GM19238 (cell line): ENCODE data around the gene LMAN2.

Experiments used
- DNase-seq: peaks from one replicate; pipeline ENCODE4 v3.0.0; 2011; ENCODE audit warnings: low spot score; ENCODE audit not compliant: insufficient read length

LMAN2 gene

DNA sequence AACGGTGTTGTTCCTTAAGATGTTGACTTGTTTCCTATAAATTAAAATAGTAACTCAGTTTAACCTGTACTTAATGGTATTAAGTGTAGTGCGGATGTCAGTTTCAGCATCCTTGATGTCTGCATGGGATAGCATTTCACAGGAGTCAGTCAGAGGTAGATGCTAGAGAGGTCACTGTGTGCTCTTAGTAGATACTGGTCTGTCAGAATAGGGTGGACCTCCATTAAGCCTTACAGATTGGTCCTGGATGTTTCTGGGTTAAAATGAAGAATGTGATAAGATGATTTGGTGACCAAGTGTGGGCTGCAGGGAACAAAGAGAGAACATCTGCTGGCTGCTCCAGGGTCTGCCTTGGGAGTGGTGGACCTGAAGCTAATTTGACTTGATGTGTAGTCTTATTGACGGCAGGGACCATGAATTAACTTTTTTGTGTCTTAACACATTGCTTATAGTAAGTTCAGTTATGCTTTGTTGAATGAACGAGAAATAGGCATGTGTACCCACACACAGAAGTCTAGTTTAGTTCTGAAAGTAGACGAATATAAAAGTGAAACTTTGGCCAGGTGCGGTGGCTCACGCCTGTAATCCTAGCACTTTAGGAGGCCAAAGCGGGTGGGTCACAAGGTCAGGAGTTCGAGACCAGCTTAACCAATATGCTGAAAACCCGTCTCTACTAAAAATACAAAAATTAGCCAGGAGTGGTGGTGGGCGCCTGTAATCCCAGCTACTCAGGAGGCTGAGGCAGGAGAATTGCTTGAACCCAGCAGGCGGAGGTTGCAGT is 60.5 kb downstream of the LMAN2 start:
- no peak for DNase-seq

DNA sequence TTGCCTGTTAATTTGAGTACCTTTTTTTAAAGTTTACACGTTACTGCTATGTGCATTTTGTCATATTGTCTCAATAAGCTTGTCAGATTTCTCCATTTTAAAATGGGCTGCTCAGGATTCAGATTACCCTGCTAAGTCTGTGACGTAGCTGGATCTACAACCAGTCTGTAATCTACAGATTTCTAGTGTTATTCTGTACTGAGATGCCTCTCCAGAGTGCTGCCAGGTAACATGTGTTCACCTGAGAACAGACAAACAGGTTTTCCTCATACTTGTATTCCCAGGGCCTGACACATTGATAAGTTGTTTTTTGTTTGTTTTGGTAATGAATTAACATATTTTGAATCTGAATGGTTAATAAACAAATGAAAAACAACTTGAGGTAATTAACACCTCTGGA is 63.3 kb downstream of the LMAN2 start:
- no peak for DNase-seq
